Measurements from ENCODE around the gene CLCA1.

CLCA1 gene

DNA sequence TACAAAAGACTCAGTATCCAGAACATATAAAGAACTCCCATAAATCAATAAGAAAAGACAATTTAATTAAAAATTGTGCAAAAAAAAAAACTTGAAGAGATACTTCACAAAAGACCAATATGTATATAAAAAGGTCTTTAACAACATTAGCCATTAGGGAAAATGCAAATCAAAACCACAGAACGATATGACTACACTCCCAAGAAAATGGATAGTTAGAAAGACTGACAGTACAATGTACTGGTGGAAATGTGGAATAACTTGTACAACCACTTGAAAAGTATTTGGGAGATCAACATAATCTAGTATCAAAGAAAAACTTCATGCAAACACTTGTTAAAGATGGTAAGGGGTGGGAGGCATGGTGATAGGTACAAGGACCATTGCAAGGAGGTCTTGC, 3.9 kb upstream of the CLCA1 start:
- no peak for DNase-seq

DNA sequence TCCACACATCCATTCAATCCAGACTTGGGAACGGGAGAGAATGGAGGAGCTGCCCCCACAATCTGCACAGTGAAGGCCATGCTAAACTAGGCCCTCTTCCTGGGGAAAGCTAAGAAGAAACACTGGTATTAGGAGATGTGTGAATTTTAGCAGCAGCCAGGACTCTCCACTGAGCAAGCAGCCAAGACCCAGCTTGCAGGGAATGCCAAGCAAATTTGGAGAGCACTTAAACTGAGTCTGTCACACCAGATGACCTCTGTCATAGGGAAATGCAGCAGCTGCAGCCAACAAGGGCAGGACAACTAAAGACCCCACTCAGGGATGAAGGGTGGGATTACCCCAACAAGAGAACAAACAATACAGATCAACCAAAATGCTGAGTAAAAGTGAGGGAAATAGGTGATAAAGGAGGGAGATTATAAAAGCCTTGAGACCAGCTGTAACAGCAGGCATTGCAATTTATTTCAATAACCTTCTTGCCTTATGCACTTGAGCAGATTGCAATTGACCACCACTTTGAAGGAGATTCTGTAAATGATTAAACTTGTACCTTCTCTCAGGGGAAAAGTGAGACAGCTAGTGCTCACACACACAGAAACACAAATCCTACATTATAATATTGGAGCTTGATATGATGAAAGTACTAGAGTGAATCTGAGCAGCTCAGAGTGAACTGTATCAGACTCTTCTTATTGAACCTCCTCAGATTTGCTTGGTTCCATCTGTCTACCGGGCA, 2.5 kb upstream of the CLCA1 start:
- DNase-seq: no peak

DNA sequence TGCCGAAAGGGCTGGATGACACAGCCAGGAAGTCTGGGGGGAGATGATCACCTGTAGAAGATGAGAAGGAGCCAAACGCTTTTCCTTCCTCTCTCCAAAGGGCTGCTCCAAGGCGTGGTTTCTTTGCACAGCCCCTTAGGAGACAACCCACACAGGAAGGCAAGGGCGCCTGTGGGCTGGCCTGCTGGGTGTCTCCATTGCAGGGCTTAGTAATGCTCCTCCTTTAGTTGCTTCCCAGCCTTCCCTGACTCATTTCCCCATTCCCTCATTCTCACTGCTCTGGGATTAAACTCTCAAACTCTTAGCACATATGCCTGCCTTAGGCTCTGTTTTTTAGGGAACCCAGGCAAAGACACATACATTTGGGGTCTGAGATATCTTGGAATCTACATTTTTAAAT, 1.7 kb upstream of the CLCA1 start:
- DNase-seq: no peak

DNA sequence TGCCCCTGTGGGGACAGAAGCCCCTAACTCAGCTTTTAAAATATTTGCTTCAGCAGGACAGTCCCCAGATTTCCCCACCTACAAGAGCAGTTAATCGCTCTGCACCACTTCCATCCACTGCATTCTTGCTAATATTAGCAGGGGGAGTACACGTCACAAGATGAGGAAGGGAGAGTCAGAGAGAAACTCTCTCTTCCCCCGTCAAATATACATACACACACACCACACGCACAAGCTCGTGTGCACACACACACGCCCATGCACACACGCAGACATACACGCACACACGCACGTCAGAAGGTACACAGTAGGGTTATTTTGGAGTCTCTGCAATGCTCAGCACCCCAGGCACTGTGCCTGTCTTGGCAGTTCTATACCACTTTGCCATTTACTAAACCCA, 2.1 kb downstream of the CLCA1 start:
- no peak for DNase-seq

DNA sequence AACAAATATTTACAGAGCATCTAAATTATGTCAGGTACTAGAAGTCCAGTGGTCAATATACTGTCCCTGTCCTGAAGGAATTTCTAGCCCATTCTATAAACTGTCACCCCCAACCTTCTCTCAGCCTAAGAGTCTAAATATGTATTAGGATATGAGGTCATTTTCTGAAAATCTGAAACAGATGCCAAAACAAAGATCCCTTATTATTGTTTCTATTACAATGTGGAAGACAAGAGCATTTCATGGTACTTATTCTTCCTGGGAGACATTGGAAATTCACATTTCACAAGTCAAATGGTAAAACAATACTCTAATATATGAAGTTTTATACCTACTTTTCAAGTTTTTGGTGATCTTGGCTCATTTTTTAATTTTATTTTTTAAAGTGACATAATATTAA, 2.6 kb downstream of the CLCA1 start:
- no peak for DNase-seq

DNA sequence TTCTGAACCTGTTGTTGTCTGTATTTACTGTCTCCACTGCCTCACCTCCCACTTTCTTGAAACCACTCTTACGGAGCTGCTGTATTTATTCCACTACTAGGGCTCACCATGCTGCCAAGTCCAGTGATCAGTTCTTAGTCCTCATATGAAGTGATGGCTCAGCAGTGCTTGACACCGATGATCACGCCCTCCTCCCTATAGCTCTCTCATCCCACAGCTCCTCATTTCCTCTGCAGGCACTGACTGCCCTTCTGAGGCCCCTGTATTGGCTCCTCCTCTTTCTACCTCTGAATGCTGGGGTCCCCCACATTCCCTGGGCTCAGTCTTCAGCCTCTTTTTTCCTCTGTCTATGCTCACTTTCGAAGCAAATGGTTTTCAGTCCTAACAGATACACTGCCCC, 3.4 kb downstream of the CLCA1 start:
- DNase-seq: no peak

DNA sequence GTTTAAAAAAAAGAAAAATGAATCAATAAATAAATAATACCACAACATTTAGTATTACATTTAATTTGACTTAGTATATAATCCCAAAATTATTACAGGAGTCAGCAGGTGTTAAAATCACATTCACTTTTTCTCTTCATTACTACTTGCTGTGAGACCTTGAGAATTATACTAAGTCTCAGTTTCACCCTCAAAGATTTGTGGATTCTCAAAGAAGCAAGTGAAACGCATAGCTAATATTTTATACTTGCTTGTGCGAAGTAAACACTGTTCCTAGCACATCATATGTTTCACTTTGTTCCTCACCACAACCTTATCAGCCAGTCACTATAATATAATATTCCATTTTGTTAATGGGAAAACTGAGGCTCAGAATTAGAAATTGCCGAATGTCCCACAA, 4.0 kb downstream of the CLCA1 start:
- no peak for DNase-seq

DNA sequence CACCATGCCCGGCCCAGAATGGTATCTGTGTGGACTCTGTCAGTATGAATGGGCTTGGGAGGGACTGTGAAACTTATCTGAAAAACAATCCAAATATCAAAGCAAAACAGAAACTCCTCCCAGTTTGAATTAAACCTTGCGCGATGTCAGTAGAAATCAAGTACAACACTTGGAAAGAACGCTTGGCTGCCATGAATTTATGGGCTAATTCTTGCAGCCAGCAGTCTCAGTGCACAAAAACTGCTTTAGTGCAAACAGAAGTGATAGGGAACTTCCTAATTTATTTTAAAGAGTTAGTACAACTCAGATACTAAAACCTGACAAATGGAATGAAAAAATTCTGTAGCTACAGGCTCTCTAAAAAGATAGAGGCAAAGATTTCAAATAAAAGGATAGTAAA, 8.5 kb downstream of the CLCA1 start:
- DNase-seq: no peak

DNA sequence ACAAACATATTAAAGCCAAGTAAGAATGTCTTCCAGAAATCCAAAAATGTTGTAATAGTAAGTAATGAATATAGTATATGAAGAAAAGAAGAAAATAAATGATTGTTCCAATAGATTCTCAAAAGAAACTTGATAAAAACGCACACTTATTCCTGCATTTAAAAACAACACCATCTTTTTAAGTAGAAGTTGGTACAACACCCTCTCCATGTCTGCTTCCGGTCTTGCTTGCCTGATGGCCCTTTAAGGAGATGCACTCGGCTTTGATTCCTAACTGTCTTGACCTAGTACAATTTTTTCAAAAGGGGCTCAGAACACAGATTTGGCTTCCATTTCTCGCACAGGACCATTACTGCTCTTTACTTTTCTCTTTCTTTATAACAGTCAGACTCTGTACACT, 9.0 kb downstream of the CLCA1 start:
- DNase-seq: no peak

DNA sequence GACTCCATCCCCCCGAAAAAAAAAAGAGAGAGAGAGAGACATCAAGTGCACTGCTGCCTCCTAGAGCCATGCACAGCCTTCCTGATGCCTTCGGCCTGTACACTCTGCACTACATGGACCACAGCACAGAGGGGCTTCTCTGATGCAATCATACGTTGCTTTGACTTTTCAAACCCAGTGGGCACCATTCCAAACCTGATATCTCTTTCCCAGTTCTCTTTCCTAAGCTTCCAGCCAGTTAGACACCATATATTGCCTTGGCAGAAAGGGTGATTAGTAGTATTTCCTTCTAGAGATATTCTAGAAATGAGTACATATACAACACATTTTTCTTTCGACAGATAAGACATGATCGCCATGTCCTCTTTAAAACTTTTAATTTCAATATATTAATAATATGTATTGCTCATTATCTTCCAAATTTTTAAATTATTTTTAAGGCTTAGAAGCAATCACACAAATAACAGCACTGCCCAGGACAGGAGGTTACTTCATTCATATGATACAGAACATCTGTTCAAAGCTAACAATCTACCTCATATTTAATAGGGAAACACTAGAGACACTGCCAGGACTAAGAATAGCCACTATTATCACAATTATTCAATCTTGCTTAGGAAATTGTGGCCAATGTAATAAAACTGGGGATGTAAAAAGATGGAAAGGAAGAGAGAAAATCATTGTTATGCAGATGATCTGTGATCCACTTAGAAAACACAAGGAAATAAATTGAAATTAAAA, 9.9 kb downstream of the CLCA1 start:
- DNase-seq: no peak

DNA sequence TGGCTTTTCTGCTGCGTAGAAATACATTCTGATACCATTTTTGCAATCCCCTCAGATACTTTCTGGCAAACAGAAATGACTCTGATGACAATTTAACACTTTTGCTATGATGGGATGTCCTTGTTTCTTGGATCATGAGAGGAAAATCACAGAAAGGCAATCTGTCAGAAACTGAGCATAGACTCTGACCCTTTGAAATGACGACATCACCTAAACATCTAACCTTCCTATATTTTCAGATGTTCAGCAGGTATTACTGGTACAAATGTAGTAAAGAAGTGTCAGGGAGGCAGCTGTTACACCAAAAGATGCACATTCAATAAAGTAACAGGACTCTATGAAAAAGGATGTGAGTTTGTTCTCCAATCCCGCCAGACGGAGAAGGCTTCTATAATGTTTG, 13.2 kb downstream of the CLCA1 start:
- DNase-seq: no peak

DNA sequence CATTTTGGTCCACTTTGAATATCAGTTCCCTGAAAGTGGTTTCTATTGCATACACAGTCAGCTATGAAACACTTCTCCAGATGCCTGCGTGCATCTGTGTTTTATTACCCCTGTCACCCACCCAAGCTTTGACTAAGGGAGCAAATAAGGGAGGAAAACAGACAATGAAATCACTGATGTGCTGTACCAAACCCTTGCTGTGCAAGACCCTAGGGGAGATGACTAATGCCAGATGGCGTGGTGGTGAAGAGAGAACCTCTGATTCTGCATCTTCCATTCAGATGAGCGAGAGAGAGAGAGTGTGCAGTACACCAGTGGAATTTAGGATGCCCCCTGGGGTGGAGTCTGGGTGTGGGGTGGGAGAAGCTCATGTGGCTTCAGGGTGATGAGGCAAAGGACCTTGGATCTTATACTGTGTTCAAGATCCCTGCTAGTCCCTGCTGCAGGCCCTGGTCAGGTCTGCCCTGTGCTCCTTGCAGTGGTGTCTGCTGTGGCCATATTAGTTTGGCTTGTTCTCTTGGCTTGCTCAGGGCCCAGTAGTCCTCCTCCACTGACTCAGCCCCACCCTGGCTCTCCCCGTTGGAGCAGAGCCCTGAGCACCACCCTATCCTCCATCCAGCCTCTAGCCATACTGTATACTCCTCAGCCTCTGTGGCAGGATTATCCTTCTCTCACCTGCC, 18.5 kb downstream of the CLCA1 start:
- DNase-seq: no peak

DNA sequence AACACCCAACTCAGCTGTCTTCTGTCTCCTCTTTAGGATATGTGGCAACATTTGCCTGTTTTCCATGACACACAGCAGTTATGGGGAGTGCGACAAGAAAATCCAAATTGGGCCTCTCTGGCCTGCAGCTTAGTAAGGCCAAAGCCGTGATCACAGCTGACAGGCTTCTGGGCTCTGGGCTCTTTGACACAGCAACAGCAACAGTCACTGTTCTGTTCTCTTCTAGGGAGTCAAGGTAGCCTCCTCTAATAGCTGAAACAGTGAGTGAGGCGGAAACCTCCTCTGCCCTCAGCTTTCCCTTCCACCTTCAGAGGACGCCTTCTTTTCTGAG, 19.0 kb downstream of the CLCA1 start:
- no peak for DNase-seq

DNA sequence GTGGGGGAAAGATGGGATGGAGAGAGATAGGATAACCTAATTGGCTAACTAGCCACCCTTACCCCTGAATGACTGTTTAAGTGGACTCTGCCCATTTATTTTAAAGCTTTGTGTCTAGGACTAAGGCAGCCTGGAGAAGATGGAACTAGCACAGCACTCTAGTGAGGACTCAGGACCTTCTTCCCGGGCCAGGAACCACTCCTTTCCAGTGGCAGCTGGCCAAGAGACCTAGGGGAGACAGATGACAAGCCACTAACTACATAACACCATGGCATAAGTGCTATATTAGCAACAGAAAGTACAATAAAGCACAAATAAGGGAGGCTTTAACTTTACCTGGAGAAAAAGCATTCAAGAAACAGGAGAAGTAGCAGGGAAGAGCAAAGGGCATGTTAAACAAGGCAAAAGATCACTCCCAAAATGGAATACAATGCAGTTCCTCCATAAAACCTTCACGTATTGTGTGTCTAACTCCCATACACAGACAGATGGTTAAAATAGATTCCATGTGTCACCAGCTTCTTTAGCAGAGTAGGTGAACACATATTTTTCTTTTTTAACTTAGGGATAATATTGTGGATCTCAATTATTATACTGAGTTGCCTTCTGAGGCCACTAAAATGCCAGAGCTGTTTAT, 20.6 kb downstream of the CLCA1 start:
- no peak for DNase-seq

DNA sequence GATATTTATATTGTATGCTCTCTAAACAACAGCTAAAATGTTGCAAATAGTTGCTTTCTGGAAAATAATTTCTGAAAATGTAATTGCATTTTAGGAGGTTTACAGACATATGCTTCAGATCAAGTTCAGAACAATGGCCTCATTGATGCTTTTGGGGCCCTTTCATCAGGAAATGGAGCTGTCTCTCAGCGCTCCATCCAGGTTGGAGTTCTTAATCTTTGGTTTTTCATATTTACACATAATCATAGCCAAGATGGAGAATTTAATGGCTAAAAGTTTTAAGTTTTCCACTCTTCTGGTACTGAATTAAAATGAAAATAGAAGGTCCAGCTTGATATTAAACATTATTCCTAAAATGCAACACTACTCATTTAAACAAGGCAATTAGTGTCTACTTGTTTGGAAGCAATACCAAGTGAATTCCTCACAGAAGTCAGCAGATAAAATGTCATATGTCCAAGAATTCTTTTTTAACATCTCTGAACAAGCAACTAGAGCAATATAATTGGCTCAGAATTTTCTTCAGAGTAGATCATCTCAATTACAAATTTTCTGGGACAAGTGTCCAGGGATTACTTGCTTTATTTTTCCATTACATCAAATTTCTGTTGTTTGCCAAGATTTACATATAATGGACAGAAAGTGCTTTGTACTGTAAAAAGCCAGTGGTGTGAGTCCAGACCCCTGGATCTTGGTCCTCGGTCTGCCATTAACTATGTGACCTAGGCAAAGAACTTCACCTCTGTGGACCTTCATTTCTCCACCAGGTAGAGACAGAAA, 22.6 kb downstream of the CLCA1 start:
- DNase-seq: no peak

DNA sequence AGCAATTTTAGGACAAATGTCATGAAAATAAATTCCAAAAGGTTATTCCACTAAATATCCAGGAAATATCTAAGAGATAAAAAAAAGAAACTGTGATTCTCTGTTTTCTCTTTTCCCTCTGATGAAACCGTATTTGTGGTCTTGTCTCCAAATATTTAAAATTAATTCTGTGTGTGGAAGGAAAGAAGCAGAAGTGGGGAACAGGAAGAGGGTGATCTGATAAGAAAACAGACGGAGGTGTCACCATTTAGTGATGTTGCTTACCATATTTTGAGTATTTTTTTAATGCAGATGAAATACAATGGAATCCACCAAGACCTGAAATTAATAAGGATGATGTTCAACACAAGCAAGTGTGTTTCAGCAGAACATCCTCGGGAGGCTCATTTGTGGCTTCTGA, 29.6 kb downstream of the CLCA1 start:
- DNase-seq: no peak

DNA sequence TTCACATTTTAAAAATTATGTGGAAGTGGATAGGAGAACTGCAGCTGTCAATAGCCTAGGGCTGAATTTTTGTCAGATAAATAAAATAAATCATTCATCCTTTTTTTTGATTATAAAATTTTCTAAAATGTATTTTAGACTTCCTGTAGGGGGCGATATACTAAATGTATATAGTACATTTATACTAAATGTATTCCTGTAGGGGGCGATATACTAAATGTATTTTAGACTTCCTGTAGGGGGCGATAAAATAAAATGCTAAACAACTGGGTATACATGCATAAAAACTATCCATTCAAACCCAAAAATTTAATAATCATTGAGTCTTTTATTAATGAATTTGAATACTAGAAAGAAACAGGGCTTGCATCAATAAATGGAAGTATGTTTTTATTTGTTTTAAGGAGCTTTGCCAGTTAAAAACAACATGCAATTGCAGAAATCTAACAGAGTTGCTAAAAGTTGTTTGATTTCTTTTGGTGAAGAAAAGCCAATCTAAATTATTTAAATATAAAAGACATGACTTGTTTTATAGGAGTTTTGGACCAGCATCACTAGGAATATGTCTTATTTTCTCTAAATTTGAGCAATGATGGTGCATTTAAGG, 31.4 kb downstream of the CLCA1 start:
- no peak for DNase-seq

DNA sequence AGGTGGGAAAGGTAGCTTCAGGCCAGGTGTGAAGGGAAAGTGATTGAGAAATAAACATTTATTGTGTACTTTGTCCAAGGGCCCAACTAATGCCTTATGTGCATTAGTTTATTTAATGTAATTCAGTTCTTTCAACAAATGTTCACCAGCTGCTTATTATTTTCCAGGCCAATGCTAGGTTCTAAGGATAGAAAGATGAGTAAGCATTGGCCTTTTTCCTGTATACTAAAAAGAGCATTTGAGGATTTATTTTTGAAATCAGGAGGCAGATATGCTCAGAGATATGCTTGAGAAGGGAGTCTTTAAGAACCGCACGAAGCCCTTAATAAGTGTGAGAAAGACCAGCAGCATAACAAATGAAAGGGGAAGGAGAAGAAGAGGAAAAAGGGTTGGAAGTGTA, 32.0 kb downstream of the CLCA1 start:
- DNase-seq: no peak

DNA sequence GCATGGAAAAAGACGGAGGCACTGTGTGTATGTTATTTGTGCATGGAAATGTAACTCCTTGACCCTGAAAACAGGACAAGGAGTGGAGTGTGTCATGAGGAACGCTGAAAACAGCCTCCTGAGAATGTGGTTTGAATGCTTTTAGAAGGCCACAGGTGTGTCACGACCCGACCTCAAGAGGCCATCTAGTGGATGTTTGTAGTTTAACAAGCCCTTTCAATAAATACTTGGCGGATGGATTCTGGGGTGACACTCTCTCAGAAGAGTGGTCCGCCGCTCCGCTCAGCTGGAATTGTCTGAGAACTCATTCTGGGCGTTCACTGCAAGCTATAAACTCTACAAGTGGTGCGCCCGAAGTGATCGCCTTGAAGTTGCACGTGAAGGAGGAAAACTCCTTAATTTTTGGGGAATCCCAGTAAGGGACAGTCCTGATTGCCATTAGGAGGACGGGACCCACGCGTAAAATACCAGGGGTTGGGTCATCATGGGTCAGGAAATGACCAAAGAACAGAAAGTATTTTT, 33.5 kb downstream of the CLCA1 start:
- peak; percentile 9 for DNase-seq

DNA sequence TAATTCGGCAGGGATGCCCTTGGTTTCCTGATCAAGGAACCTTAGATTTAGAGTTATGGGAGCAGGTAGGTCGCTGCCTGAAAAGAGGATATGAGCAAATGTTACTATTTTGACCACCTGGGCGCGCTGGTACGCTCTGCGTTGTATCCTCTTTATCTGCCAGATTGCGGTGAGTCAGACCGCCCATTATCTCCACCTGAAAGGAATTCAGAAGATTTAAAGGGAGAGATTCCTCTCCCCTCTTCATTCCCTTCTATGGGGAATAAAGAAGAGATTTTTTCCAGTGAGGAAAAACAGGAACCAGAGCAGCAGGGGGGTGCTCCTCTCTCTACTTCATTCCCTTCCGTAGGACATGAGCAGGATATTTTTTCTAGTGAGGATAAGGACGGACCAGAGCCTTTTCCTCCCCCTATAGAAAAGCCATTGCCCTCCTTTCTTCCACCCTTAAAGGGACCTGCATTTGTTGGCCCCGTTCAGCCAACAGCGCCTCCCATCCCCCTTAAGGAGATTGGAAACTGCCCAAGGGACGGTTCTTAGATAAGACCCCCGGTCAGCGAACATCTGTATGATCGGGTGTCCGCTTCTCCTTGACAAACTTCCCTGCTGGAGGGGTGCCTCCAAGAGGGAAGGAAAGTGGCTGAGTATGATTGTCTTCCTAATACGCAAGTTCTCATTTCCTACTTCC, 34.1 kb downstream of the CLCA1 start:
- no peak for DNase-seq

DNA sequence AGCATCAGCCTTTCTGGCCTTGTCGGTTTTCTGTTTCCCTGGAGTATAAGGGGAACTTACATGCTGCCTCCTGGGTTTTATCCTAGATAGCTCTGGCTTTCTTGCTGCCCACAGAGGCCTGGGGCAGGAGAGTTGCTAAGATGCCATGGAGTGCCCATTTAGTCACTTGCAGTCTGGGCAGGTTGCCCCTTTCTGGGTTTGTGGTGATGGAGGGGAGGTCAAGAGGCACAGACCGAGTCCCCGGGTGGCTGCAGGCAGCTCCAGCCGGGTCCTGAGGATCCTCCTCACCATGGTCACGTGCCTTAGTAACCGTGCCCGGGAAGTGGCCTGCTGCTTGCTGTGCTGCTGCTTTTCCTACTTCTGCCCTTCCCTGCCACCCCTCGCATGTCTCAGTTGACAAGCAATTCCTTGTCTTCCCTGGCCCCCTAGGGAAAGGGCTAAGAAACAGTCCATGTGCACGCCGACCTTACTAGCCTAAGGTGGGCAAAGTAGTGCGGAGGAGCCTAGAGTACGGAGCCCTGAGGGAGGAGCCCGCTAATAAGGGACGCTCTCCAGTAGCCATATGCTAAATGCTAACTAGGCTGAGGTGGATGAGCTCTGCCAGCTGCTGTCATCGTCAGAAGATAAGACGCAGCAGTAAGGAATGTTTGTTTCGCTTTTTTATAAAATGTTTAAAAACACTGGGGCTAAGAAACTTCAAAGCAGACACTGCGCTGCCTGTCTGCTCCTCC, 34.8 kb downstream of the CLCA1 start:
- DNase-seq: no peak

Measured in effector CD8-positive, alpha-beta T cell (primary cell).